DOHH2 (cell line): ENCODE results near the gene PEX5L.

Experiments
- H3F3A ChIP-seq: fragments of 200-600 bp; sonication (generic), shearing (Covaris generic); 2 replicates; pipeline ENCODE4 v1.6.0; 2016; ENCODE audit warnings: antibody characterized with exemption, mild to moderate bottlenecking; ENCODE audit not compliant: control insufficient read depth, insufficient read depth
- H3K27ac ChIP-seq: fragments of 200-600 bp; sonication (generic); 2 replicates; pipeline ENCODE4 v1.5.1; 2014; ENCODE audit warnings: low read depth, mild to moderate bottlenecking, low read length, moderate library complexity
- H3K27me3 ChIP-seq: fragments of 200-600 bp; sonication (generic); 2 replicates; pipeline ENCODE4 v1.6.1; 2014; ENCODE audit warnings: mild to moderate bottlenecking, low read length, mixed read lengths; ENCODE audit not compliant: control insufficient read depth
- H3K36me3 ChIP-seq: fragments of 200-600 bp; sonication (generic); 2 replicates; pipeline ENCODE4 v1.6.1; 2014; ENCODE audit warnings: mild to moderate bottlenecking, low read length, moderate library complexity, mixed read lengths; ENCODE audit not compliant: control insufficient read depth
- H3K4me1 ChIP-seq: fragments of 200-600 bp; sonication (generic); 2 replicates; pipeline ENCODE4 v1.6.1; 2014; ENCODE audit warnings: mild to moderate bottlenecking, low read length, mixed read lengths; ENCODE audit not compliant: control insufficient read depth
- H3K4me2 ChIP-seq: fragments of 200-600 bp; sonication (generic); 2 replicates; pipeline ENCODE4 v1.6.0; 2014; ENCODE audit warnings: mild to moderate bottlenecking, low read length, moderate library complexity
- H3K4me3 ChIP-seq: fragments of 200-600 bp; sonication (generic); 2 replicates; pipeline ENCODE4 v1.5.1; 2014; ENCODE audit warnings: mild to moderate bottlenecking, low read length, mixed read lengths
- H3K79me2 ChIP-seq: fragments of 200-600 bp; sonication (generic); 2 replicates; pipeline ENCODE4 v1.6.1; 2014; ENCODE audit warnings: mild to moderate bottlenecking, low read length, mixed read lengths; ENCODE audit not compliant: control insufficient read depth
- H3K9me2 ChIP-seq: fragments of 200-600 bp; sonication (generic); replicated peaks from 2 replicates; pipeline ENCODE4 v1.6.1; 2014; ENCODE audit warnings: mild to moderate bottlenecking, low read length, mixed read lengths; ENCODE audit not compliant: control insufficient read depth
- H3K9me3 ChIP-seq: fragments of 200-600 bp; sonication (generic); 2 replicates; pipeline ENCODE4 v1.6.1; 2014; ENCODE audit warnings: antibody characterized with exemption, low read length, mixed read lengths; ENCODE audit not compliant: control insufficient read depth, insufficient read depth
- H4K20me1 ChIP-seq: fragments of 200-600 bp; sonication (generic); 2 replicates; pipeline ENCODE4 v1.6.0; 2014; ENCODE audit warnings: low read depth, mild to moderate bottlenecking, antibody characterized with exemption, low read length, moderate library complexity; ENCODE audit not compliant: control insufficient read depth, insufficient read depth
- CTCF ChIP-seq: fragments of 200-600 bp; sonication (generic); IDR thresholded peaks from one replicate; pipeline ENCODE4 v1.5.1; 2014; ENCODE audit warnings: antibody characterized with exemption, mild to moderate bottlenecking, low read depth, low read length; ENCODE audit not compliant: poor library complexity, severe bottlenecking
- EZH2phosphoT487 ChIP-seq: fragments of 200-600 bp; sonication (generic); IDR thresholded peaks from 2 replicates; pipeline ENCODE4 v1.6.1; 2017; ENCODE audit warnings: borderline replicate concordance, mild to moderate bottlenecking, antibody characterized with exemption, low read length, moderate library complexity, mixed read lengths

The PEX5L gene

GRCh38 chr3:179867961-179868360 lies 168.8 kb downstream of the PEX5L start:
- no peaks in the 10 kb centered on the region for H4K20me1 ChIP-seq
- no peak overlapping the region for H3K4me3 ChIP-seq
- TF ChIP-seq CTCF (no peak), EZH2phosphoT487 (no peak)
- H3K27me3 ChIP-seq: no peaks in the 10 kb centered on the region; the same call in 1 of the 2 replicates
- H3F3A ChIP-seq: no peaks in the 10 kb centered on the region
- no peaks in the 10 kb centered on the region for H3K9me3 ChIP-seq
- no peaks in the 10 kb centered on the region for H3K36me3 ChIP-seq
- H3K9me2 ChIP-seq: no peaks in the 10 kb centered on the region
- H3K4me1 ChIP-seq: no peaks in the 10 kb centered on the region
- no peaks in the 10 kb centered on the region for H3K79me2 ChIP-seq
- H3K27ac ChIP-seq: no peak overlapping the region
- H3K4me2 ChIP-seq: no peak overlapping the region

GRCh38 chr3:179865861-179866505 lies 170.8 kb downstream of the PEX5L start:
- H4K20me1 ChIP-seq: no peaks in the 10 kb centered on the region
- H3K27ac ChIP-seq: no peak overlapping the region
- no peaks in the 10 kb centered on the region for H3K4me1 ChIP-seq
- H3K9me3 ChIP-seq: no peaks in the 10 kb centered on the region
- H3K36me3 ChIP-seq: no peaks in the 10 kb centered on the region
- no peak for TF ChIP-seq EZH2phosphoT487
- no peaks in the 10 kb centered on the region for H3K9me2 ChIP-seq
- H3K4me3 ChIP-seq: no peak overlapping the region
- H3F3A ChIP-seq: no peaks in the 10 kb centered on the region
- no peaks in the 10 kb centered on the region; the same call in 1 of the 2 replicates for H3K27me3 ChIP-seq
- no peaks in the 10 kb centered on the region for H3K79me2 ChIP-seq
- H3K4me2 ChIP-seq: no peak overlapping the region

- Histone ChIP-seq H3K79me2 (no peaks in the 10 kb centered on the region), H3K9me3 (no peaks in the 10 kb centered on the region), H3K4me1 (no peaks in the 10 kb centered on the region), H4K20me1 (no peaks in the 10 kb centered on the region), H3F3A (no peaks in the 10 kb centered on the region), H3K4me2 (no peak overlapping the region), H3K27ac (no peak overlapping the region), H3K36me3 (no peaks in the 10 kb centered on the region), H3K9me2 (no peaks in the 10 kb centered on the region), H3K27me3 (no peaks in the 10 kb centered on the region; the same call in 1 of the 2 replicates), H3K4me3 (no peak overlapping the region)
- TF ChIP-seq EZH2phosphoT487 (no peak), CTCF (no peak)
These were observed 174.8 kb downstream of the PEX5L start for GRCh38 chr3:179861953-179862352.

- no peak overlapping the region for H3K4me3 ChIP-seq
- no peaks in the 10 kb centered on the region for H4K20me1 ChIP-seq
- TF ChIP-seq CTCF (no peak), EZH2phosphoT487 (no peak)
- H3K27ac ChIP-seq: no peak overlapping the region
- H3K79me2 ChIP-seq: no peaks in the 10 kb centered on the region
- no peaks in the 10 kb centered on the region for H3K4me1 ChIP-seq
- H3F3A ChIP-seq: no peaks in the 10 kb centered on the region
- no peaks in the 10 kb centered on the region; the same call in 1 of the 2 replicates for H3K27me3 ChIP-seq
- H3K9me2 ChIP-seq: no peaks in the 10 kb centered on the region
- H3K9me3 ChIP-seq: no peaks in the 10 kb centered on the region
- H3K36me3 ChIP-seq: no peaks in the 10 kb centered on the region
- H3K4me2 ChIP-seq: no peak overlapping the region
These were observed 175.4 kb downstream of the PEX5L start for GRCh38 chr3:179861292-179861691.
